Stimulated activated naive CD8-positive, alpha-beta T cell treated with anti-CD3 and anti-CD28 coated beads, Interleukin-15, Interleukin-2, amounts not matched to agents 100 ng/mL and 50 ng/mL, for 24 hours (primary cell): ENCODE results near the gene SPP1.
A peak's percentile ranks its signal among the peaks of the same experiment; 100 is the strongest.
"Not testable (repeated sequence)": the region's sequence is repeated elsewhere in the genome, so short reads cannot be mapped to it uniquely, and the experiment has no call there.

Experiments
- H3K27ac Mint-ChIP-seq: one replicate; pipeline ENCODE4 v1.8.0; 2021; ENCODE audit warnings: mild to moderate bottlenecking, mixed read lengths
- H3K27me3 Mint-ChIP-seq: one replicate; pipeline ENCODE4 v1.8.0; 2021; ENCODE audit warnings: mixed read lengths
- H3K36me3 Mint-ChIP-seq: one replicate; pipeline ENCODE4 v1.8.0; 2021; ENCODE audit warnings: low read depth, mixed read lengths
- H3K4me1 Mint-ChIP-seq: one replicate; pipeline ENCODE4 v1.8.0; 2021; ENCODE audit warnings: low read depth, mixed read lengths
- H3K4me3 Mint-ChIP-seq: one replicate; pipeline ENCODE4 v1.8.0; 2021; ENCODE audit warnings: mild to moderate bottlenecking, mixed read lengths
- H3K9me3 Mint-ChIP-seq: one replicate; pipeline ENCODE4 v1.8.0; 2021; ENCODE audit warnings: mixed read lengths

SPP1 gene

GRCh38 chr4:88015659-88016295 is 40.3 kb downstream of the SPP1 start:
- Mint-ChIP-seq H3K4me1 (peaks cover 19% of the 10 kb centered on the region), H3K36me3 (no peaks in the 10 kb centered on the region), H3K9me3 (no peaks in the 10 kb centered on the region), H3K4me3 (no peak overlapping the region), H3K27ac (no peak overlapping the region), H3K27me3 (no peaks in the 10 kb centered on the region)

GRCh38 chr4:88017516-88018297 is 42.2 kb downstream of the SPP1 start:
- H3K27me3 Mint-ChIP-seq, result no peaks in the 10 kb centered on the region
- no peaks in the 10 kb centered on the region for H3K9me3 Mint-ChIP-seq
- H3K36me3 Mint-ChIP-seq, result peaks cover 3% of the 10 kb centered on the region
- H3K27ac Mint-ChIP-seq, result no peak overlapping the region
- no peak overlapping the region for H3K4me3 Mint-ChIP-seq
- peaks cover 5% of the 10 kb centered on the region for H3K4me1 Mint-ChIP-seq

- Mint-ChIP-seq H3K27me3 (no peaks in the 10 kb centered on the region), H3K27ac (no peak overlapping the region), H3K36me3 (peaks cover 6% of the 10 kb centered on the region), H3K9me3 (no peaks in the 10 kb centered on the region), H3K4me3 (no peak overlapping the region), H3K4me1 (no peaks in the 10 kb centered on the region)
These were observed 43.0 kb downstream of the SPP1 start for GRCh38 chr4:88018466-88018865.

- Mint-ChIP-seq H3K36me3 (peaks cover 22% of the 10 kb centered on the region), H3K27me3 (no peaks in the 10 kb centered on the region), H3K4me3 (no peak overlapping the region), H3K9me3 (peaks cover 9% of the 10 kb centered on the region), H3K27ac (no peak overlapping the region), H3K4me1 (no peaks in the 10 kb centered on the region)
These were observed 46.3 kb downstream of the SPP1 start for GRCh38 chr4:88021824-88022223.

- H3K4me1 Mint-ChIP-seq, result peaks cover 4% of the 10 kb centered on the region
- no peak overlapping the region for H3K27ac Mint-ChIP-seq
- H3K9me3 Mint-ChIP-seq, result peaks cover 10% of the 10 kb centered on the region
- no peaks in the 10 kb centered on the region for H3K27me3 Mint-ChIP-seq
- H3K36me3 Mint-ChIP-seq, result peaks cover 24% of the 10 kb centered on the region
- no peak overlapping the region for H3K4me3 Mint-ChIP-seq
These were observed 46.8 kb downstream of the SPP1 start for GRCh38 chr4:88022289-88022688.

GRCh38 chr4:88025868-88026661 is 50.6 kb downstream of the SPP1 start:
- peaks cover 20% of the 10 kb centered on the region for H3K4me1 Mint-ChIP-seq
- peaks cover 38% of the 10 kb centered on the region for H3K36me3 Mint-ChIP-seq
- not testable (repeated sequence) for H3K27ac Mint-ChIP-seq, H3K4me3 Mint-ChIP-seq, H3K27me3 Mint-ChIP-seq
- H3K9me3 Mint-ChIP-seq, result peaks cover 13% of the 10 kb centered on the region

GRCh38 chr4:88027611-88028608 is 52.4 kb downstream of the SPP1 start:
- Mint-ChIP-seq H3K36me3 (peaks cover 37% of the 10 kb centered on the region), H3K4me1 (peaks cover 20% of the 10 kb centered on the region), H3K9me3 (peaks cover 13% of the 10 kb centered on the region), H3K4me3 (no peak overlapping the region), H3K27ac (peak overlapping the region; percentile 87), H3K27me3 (no peaks in the 10 kb centered on the region)

- H3K4me3 Mint-ChIP-seq, result no peak overlapping the region
- H3K9me3 Mint-ChIP-seq, result peaks cover 13% of the 10 kb centered on the region
- peaks cover 20% of the 10 kb centered on the region for H3K4me1 Mint-ChIP-seq
- peaks cover 29% of the 10 kb centered on the region for H3K36me3 Mint-ChIP-seq
- H3K27me3 Mint-ChIP-seq, result no peaks in the 10 kb centered on the region
- H3K27ac Mint-ChIP-seq, result no peak overlapping the region
These were observed 53.4 kb downstream of the SPP1 start for GRCh38 chr4:88028946-88029345.

- Mint-ChIP-seq H3K4me1 (peaks cover 20% of the 10 kb centered on the region), H3K36me3 (peaks cover 29% of the 10 kb centered on the region)
These were observed 54.0 kb downstream of the SPP1 start for GRCh38 chr4:88029556-88029955.

GRCh38 chr4:88030565-88031310 is 55.2 kb downstream of the SPP1 start:
- peaks cover 20% of the 10 kb centered on the region for H3K4me1 Mint-ChIP-seq
- peaks cover 11% of the 10 kb centered on the region for H3K9me3 Mint-ChIP-seq
- H3K27ac Mint-ChIP-seq, result no peak overlapping the region
- peaks cover 26% of the 10 kb centered on the region for H3K36me3 Mint-ChIP-seq
- no peak overlapping the region for H3K4me3 Mint-ChIP-seq
- H3K27me3 Mint-ChIP-seq, result no peaks in the 10 kb centered on the region

More at GRCh38 chr4:88029556-88029955, 54.0 kb downstream of the SPP1 start:
- Mint-ChIP-seq H3K27ac (no peak overlapping the region), H3K4me3 (no peak overlapping the region), H3K27me3 (no peaks in the 10 kb centered on the region), H3K9me3 (peaks cover 13% of the 10 kb centered on the region)
